Right lobe of liver (tissue), 4 donors: ENCODE results near the gene ASB2.

Experiments used
- POLR2A ChIP-seq: fragments of 450-650 bp; IDR thresholded peaks from one replicate; pipeline ENCODE4 v1.6.1; 2017; ENCODE audit warnings: antibody characterized with exemption, mild to moderate bottlenecking
- TF ChIP-seq, protein P1 (sequence below), 4 donors: fragments of 200-600 bp in 3 of 4; fragments of 450-650 bp in 1 of 4; IDR thresholded peaks; one replicate each; pipeline versions ENCODE4 v1.5.1 to v1.8.0; 2016 to 2022; ENCODE audit warnings: antibody characterized with exemption in 4 of 4, mild to moderate bottlenecking in 2 of 4
- donor health status: DM: no; HTN: no; CAD: no.
- donor health status: DM: no; HTN: no; CAD: no.
- donor health status: DM: no; HTN: yes; CAD: no.

GRCh38 chr14:93984070-93984469 is 7.7 kb upstream of the ASB2 start:
- TF ChIP-seq POLR2A = no peak
- TF ChIP-seq, protein P1, sequence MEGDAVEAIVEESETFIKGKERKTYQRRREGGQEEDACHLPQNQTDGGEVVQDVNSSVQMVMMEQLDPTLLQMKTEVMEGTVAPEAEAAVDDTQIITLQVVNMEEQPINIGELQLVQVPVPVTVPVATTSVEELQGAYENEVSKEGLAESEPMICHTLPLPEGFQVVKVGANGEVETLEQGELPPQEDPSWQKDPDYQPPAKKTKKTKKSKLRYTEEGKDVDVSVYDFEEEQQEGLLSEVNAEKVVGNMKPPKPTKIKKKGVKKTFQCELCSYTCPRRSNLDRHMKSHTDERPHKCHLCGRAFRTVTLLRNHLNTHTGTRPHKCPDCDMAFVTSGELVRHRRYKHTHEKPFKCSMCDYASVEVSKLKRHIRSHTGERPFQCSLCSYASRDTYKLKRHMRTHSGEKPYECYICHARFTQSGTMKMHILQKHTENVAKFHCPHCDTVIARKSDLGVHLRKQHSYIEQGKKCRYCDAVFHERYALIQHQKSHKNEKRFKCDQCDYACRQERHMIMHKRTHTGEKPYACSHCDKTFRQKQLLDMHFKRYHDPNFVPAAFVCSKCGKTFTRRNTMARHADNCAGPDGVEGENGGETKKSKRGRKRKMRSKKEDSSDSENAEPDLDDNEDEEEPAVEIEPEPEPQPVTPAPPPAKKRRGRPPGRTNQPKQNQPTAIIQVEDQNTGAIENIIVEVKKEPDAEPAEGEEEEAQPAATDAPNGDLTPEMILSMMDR (IDR thresholded peaks at IDR 0.05) = no peak
